HCT116 (cell line): Measurements from ENCODE around the gene PARVB. TPM values are rescaled to one million over a fixed set of nuclear protein-coding genes. Genes with fewer than 3 reads are reported as not detected.

Experiments used
- ATAC-seq: fragments of 200-7000 bp; cut with Tn5 transposase; 2 replicates; pipeline ENCODE4 v1.9.1; 2020; ENCODE audit warnings: mild to moderate bottlenecking, moderate library complexity
- BruUV-seq: library from RNA; stranded (reverse); fragments of 400-500 nt; replicated peaks from 2 replicates; lab custom pipeline; 2021; lab: Mats Ljungman, UMichigan
- CTCF ChIA-PET: fragments of 300-600 bp; sonication (Branson Sonifier 250); formaldehyde crosslinking; loops from one replicate; lab custom pipeline; 2021; ENCODE audit warnings: antibody characterized with exemption; lab: Charles Lee
- POLR2A ChIA-PET: fragments of 300-600, 350-600 bp; sonication (Branson Sonifier 250); formaldehyde crosslinking; loops from one replicate; lab custom pipeline; 2021; ENCODE audit warnings: antibody characterized with exemption; lab: Charles Lee
- RAD21 ChIA-PET, 2 experiments: fragments of 300-600 bp; sonication (Branson Sonifier 250); formaldehyde crosslinking; loops; one replicate each; lab custom pipeline; 2023; ENCODE audit warnings: low total read pairs in 2 of 2; ENCODE audit not compliant: uncharacterized antibody in 2 of 2, unreplicated experiment in 2 of 2, low non-redundant PET in 1 of 2; lab: Charles Lee
- DNase-seq: peaks from one replicate; pipeline ENCODE4 v3.0.0-alpha.2; 2010; ENCODE audit warnings: low read depth, low spot score
- H2AFZ ChIP-seq: fragments of 200-600 bp; shearing (Covaris generic), sonication (generic); 2 replicates; pipeline ENCODE4 v1.6.1; 2017; ENCODE audit warnings: low read depth, mixed run types, mixed read lengths, antibody characterized with exemption, low read length; ENCODE audit not compliant: poor library complexity, severe bottlenecking
- H3K27ac ChIP-seq: 2 replicates; pipeline ENCODE4 v1.5.1; 2012; ENCODE audit warnings: low read depth, low read length
- H3K27me3 ChIP-seq: fragments of 200-600 bp; sonication (generic); 2 replicates; pipeline ENCODE4 v1.6.1; 2016; ENCODE audit warnings: mixed run types, low read length, mixed read lengths; ENCODE audit not compliant: insufficient read depth
- H3K36me3 ChIP-seq, 2 experiments: fragments of 200-500 bp in 1 of 2; fragments of 200-600 bp in 1 of 2; sonication (Bioruptor generic) in 1 of 2; sonication (generic) in 1 of 2; 2 replicates each; pipeline versions ENCODE4 v1.5.1 to v1.6.1; 2014 to 2016; ENCODE audit warnings: low read length in 2 of 2, inconsistent platforms in 1 of 2, mixed read lengths in 1 of 2, mixed run types in 1 of 2; ENCODE audit not compliant: insufficient read depth in 2 of 2, control insufficient read depth in 1 of 2
- H3K4me1 ChIP-seq, 2 experiments: fragments of 200-600 bp in 1 of 2; sonication (generic) in 1 of 2; 2 replicates each; pipeline versions ENCODE4 v1.5.1 to v1.6.1; 2012 to 2017; ENCODE audit warnings: low read length in 2 of 2, inconsistent platforms in 1 of 2, mild to moderate bottlenecking in 1 of 2, mixed read lengths in 1 of 2, mixed run types in 1 of 2, moderate library complexity in 1 of 2; ENCODE audit not compliant: insufficient read depth in 2 of 2, control insufficient read depth in 1 of 2
- H3K4me2 ChIP-seq: fragments of 200-600 bp; sonication (generic); 2 replicates; pipeline ENCODE4 v1.6.1; 2017; ENCODE audit warnings: mixed run types, low read length, mixed read lengths
- H3K4me3 ChIP-seq, 2 experiments: fragments of 200-600 bp in 1 of 2; sonication (generic) in 1 of 2; replicated peaks in 1 of 2; 2 replicates each; pipeline ENCODE4 v1.5.1; 2011 to 2016; ENCODE audit warnings: low read length in 2 of 2, control low read depth in 1 of 2, low read depth in 1 of 2, mild to moderate bottlenecking in 1 of 2, mixed read lengths in 1 of 2, mixed run types in 1 of 2
- H3K79me2 ChIP-seq: fragments of 200-600 bp; sonication (generic); 2 replicates; pipeline ENCODE4 v1.6.1; 2017; ENCODE audit warnings: mild to moderate bottlenecking, mixed run types, low read length, moderate library complexity, mixed read lengths; ENCODE audit not compliant: insufficient read depth
- H3K9ac ChIP-seq: fragments of 200-600 bp; sonication (generic); 2 replicates; pipeline ENCODE4 v1.6.1; 2016; ENCODE audit warnings: low read length, mixed read lengths
- H3K9me2 ChIP-seq: fragments of 200-600 bp; sonication (generic), shearing (Covaris generic); 2 replicates; pipeline ENCODE4 v1.6.1; 2017; ENCODE audit warnings: mixed run types, mild to moderate bottlenecking, moderate library complexity; ENCODE audit not compliant: insufficient read depth
- H3K9me3 ChIP-seq, 2 experiments: fragments of 200-500 bp in 1 of 2; fragments of 200-600 bp in 1 of 2; sonication (Bioruptor generic) in 1 of 2; sonication (generic) in 1 of 2; 2 replicates each; pipeline ENCODE4 v1.6.1; 2014 to 2017; ENCODE audit warnings: low read length in 2 of 2, mixed read lengths in 2 of 2, inconsistent platforms in 1 of 2, low read depth in 1 of 2, mild to moderate bottlenecking in 1 of 2, mixed run types in 1 of 2, moderate library complexity in 1 of 2; ENCODE audit not compliant: control insufficient read depth in 1 of 2, insufficient read depth in 1 of 2
- H4K20me1 ChIP-seq: fragments of 200-600 bp; sonication (generic), shearing (Covaris generic); 2 replicates; pipeline ENCODE4 v1.6.1; 2017; ENCODE audit warnings: mixed run types, mild to moderate bottlenecking, moderate library complexity; ENCODE audit not compliant: insufficient read depth
- ELF1 ChIP-seq: IDR thresholded peaks from 2 replicates; pipeline ENCODE4 v1.6.1; 2012; ENCODE audit warnings: low read depth, borderline replicate concordance
- JUND ChIP-seq: IDR thresholded peaks from 2 replicates; pipeline ENCODE4 v1.6.1; 2012
- SIN3A ChIP-seq: IDR thresholded peaks from 2 replicates; pipeline ENCODE4 v1.6.1; 2012; ENCODE audit warnings: low read depth
- SP1 ChIP-seq: IDR thresholded peaks from 2 replicates; pipeline ENCODE4 v1.6.1; 2012; ENCODE audit warnings: low read depth
- intact Hi-C: fragments of 100-400 bp; cut with micrococcal nuclease; formaldehyde crosslinking; loops from 2 replicates; pipeline ENCODE4 v1.10.0; 2022
- total RNA-seq: library from RNA; stranded (reverse); gene quantifications from one replicate; pipeline ENCODE4 v1.2.1, GENCODE V29; 2021; ENCODE audit not compliant: unreplicated experiment
- TF ChIP-seq, protein P1 (sequence below): IDR thresholded peaks from 2 replicates; pipeline ENCODE4 v1.6.1; 2012; ENCODE audit warnings: low read depth
- TF ChIP-seq, protein P2 (sequence below): IDR thresholded peaks from 2 replicates; pipeline ENCODE4 v1.6.1; 2012
- TF ChIP-seq, protein P3 (sequence below): IDR thresholded peaks from 2 replicates; pipeline ENCODE4 v1.6.1; 2012

The PARVB gene
- total RNA-seq, 1 experiment from 2014 or later, result 21.4 TPM

DNA sequence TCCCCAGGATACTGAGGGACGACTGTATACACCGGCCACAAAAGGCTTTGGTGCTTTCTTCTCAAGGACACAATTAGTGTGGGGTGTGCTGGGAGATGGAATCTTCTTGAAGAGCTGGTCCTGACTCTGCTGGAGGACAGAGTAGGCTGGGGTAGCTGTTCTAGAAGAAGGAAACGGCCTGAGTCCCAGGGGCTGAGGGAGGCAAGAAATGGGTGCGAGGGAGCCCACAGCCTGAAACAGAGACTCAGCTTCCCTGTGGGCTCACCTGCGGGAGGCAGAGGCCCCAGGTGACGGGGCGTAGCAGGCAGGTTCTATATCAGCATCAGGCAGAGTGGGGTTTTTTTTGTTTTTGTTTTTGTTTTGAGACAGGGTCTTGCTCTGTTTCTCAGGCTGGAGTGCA is 193.2 kb downstream of the PARVB start (continued):
- TF ChIP-seq, protein P1, sequence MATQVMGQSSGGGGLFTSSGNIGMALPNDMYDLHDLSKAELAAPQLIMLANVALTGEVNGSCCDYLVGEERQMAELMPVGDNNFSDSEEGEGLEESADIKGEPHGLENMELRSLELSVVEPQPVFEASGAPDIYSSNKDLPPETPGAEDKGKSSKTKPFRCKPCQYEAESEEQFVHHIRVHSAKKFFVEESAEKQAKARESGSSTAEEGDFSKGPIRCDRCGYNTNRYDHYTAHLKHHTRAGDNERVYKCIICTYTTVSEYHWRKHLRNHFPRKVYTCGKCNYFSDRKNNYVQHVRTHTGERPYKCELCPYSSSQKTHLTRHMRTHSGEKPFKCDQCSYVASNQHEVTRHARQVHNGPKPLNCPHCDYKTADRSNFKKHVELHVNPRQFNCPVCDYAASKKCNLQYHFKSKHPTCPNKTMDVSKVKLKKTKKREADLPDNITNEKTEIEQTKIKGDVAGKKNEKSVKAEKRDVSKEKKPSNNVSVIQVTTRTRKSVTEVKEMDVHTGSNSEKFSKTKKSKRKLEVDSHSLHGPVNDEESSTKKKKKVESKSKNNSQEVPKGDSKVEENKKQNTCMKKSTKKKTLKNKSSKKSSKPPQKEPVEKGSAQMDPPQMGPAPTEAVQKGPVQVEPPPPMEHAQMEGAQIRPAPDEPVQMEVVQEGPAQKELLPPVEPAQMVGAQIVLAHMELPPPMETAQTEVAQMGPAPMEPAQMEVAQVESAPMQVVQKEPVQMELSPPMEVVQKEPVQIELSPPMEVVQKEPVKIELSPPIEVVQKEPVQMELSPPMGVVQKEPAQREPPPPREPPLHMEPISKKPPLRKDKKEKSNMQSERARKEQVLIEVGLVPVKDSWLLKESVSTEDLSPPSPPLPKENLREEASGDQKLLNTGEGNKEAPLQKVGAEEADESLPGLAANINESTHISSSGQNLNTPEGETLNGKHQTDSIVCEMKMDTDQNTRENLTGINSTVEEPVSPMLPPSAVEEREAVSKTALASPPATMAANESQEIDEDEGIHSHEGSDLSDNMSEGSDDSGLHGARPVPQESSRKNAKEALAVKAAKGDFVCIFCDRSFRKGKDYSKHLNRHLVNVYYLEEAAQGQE, result no peak
- TF ChIP-seq SP1 (no peak), SIN3A (no peak)
- TF ChIP-seq, protein P2, sequence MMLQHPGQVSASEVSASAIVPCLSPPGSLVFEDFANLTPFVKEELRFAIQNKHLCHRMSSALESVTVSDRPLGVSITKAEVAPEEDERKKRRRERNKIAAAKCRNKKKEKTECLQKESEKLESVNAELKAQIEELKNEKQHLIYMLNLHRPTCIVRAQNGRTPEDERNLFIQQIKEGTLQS, result no peak

DNA sequence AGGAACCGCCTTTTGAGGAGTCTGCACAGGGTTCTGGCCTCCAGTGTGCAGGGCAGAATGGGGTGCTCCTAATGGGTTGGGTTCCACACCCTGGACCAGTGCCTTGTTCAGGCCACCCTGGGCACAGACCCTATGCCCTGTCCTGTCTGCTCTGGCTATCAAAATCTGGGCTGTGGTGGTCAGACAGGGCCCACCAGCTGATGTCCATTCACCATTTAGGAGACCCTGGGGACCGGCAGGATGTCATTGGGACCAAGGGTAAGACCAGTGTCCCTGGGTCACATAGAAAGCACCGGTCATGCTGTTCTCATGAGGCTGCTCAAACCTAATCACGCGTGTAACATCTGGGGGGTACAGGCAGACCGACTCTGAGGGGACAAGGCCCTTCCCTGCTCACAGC is 194.0 kb downstream of the PARVB start:
- Histone ChIP-seq H4K20me1 (no peaks in the 10 kb centered on the region), H3K79me2 (no peaks in the 10 kb centered on the region), H2AFZ (no peak overlapping the region), H3K4me3 (no peak overlapping the region), H3K9ac (no peak overlapping the region), H3K36me3 (no peaks in the 10 kb centered on the region), H3K4me2 (no peak overlapping the region), H3K9me2 (no peaks in the 10 kb centered on the region)
- POLR2A ChIA-PET, result no interaction called here
- no TSS peak for BruUV-seq
- no peak for ATAC-seq
- RAD21 ChIA-PET, result no interaction called here
- TF ChIP-seq JUND (no peak), ELF1 (no peak), SP1 (no peak)
- TF ChIP-seq, protein P3, sequence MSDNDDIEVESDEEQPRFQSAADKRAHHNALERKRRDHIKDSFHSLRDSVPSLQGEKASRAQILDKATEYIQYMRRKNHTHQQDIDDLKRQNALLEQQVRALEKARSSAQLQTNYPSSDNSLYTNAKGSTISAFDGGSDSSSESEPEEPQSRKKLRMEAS, result no peak
- TF ChIP-seq, all 23 proteins: peak for 0
- CTCF ChIA-PET, result no interaction called here
- peaks cover 0 to 6% of the 10 kb centered on the region in 2 experiments; a peak in 1 of 4 replicates for H3K9me3 ChIP-seq
- no peak overlapping the region for H3K27ac ChIP-seq
- intact Hi-C loops, result no loop called here
- no peak for DNase-seq
- H3K27me3 ChIP-seq, result no peaks in the 10 kb centered on the region
- H3K4me1 ChIP-seq, result no peaks in the 10 kb centered on the region
